Activated CD8-positive, alpha-beta T cell treated with anti-CD3 and anti-CD28 coated beads, Interleukin-2, amount 10 ng/mL, durations not matched to agents 7 days and 5 days (primary cell): ENCODE data around the gene RAI1. TPM values are rescaled to one million over a fixed set of nuclear protein-coding genes. Genes with fewer than 3 reads are reported as not detected.
A peak's percentile ranks its signal among the peaks of the same experiment; 100 is the strongest.

Experiments
- ATAC-seq: fragments of 150-1000 bp; cut with Tn5 transposase; one replicate; pipeline ENCODE4 v1.10.0; 2021; ENCODE audit warnings: moderate library complexity
- CTCF ChIA-PET: fragments of 350-600 bp; sonication (Branson Sonifier 250); formaldehyde crosslinking; loops from one replicate; lab custom pipeline; 2021; ENCODE audit warnings: antibody characterized with exemption; lab: Charles Lee
- POLR2A ChIA-PET: fragments of 350-600 bp; sonication (Branson Sonifier 250); formaldehyde crosslinking; loops from one replicate; lab custom pipeline; 2021; ENCODE audit warnings: antibody characterized with exemption; lab: Charles Lee
- DNase-seq: peaks from one replicate; pipeline ENCODE4 v3.0.0-alpha.2; 2020
- H3K27ac Mint-ChIP-seq: one replicate; pipeline ENCODE4 v1.8.0; 2021; ENCODE audit warnings: mild to moderate bottlenecking, mixed read lengths
- H3K27me3 Mint-ChIP-seq: one replicate; pipeline ENCODE4 v1.8.0; 2021; ENCODE audit warnings: low read depth, mixed read lengths
- H3K36me3 Mint-ChIP-seq: one replicate; pipeline ENCODE4 v1.8.0; 2021; ENCODE audit warnings: low read depth, mixed read lengths
- H3K4me1 Mint-ChIP-seq: one replicate; pipeline ENCODE4 v1.8.0; 2021; ENCODE audit warnings: low read depth, mixed read lengths
- H3K4me3 Mint-ChIP-seq: one replicate; pipeline ENCODE4 v1.8.0; 2021; ENCODE audit warnings: mild to moderate bottlenecking, mixed read lengths
- H3K9me3 Mint-ChIP-seq: one replicate; pipeline ENCODE4 v1.8.0; 2022; ENCODE audit warnings: mixed read lengths; ENCODE audit not compliant: insufficient read depth
- total RNA-seq, 2 experiments: library from RNA; stranded (reverse); gene quantifications; one replicate each; pipeline ENCODE4 v1.2.3, GENCODE V29; 2021

RAI1 gene
- total RNA-seq, 2 experiments from 2014 or later: 24.4 to 24.6 TPM

DNA sequence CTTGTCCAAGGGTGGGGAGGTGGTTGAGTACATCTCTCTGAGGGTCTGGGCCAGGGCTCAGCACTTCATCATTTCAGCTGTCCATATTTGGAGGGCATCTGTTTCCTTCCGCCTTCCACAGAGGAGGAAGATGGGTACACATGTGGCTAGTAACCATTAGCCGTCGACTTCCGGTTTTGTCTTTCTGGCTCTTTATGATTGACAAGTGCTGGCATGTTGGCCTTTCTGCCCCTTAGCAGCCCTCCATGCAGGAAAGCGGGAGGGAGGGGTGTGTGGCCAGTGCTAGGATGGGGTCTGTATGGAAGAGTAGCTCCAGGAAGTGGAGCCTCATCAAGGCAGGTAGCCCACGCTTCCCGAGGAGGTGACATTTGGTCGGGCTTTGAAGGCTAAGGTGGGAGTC, 69.6 kb downstream of the RAI1 start:
- Mint-ChIP-seq H3K27me3 (no peaks in the 10 kb centered on the region), H3K9me3 (no peaks in the 10 kb centered on the region), H3K36me3 (peaks cover 2% of the 10 kb centered on the region), H3K27ac (peak overlapping the region; percentile 95), H3K4me1 (peaks cover 81% of the 10 kb centered on the region), H3K4me3 (peak overlapping the region; percentile 96)
- peak; percentile 29 for ATAC-seq
- DNase-seq: peak; percentile 85
- ChIA-PET CTCF (interaction anchor here (0.9 to 2.4 kb wide), 4 partner anchors 11 to 168 kb away, joined by 3 to 6 read pairs (median 4); no protein-coding TSS in a partner anchor), POLR2A (interaction anchor here (0.6 to 2.3 kb wide), 8 partner anchors 9 to 99 kb away, joined by 3 to 12 read pairs (median 4); partner anchors contain the start of gene SREBF1)

DNA sequence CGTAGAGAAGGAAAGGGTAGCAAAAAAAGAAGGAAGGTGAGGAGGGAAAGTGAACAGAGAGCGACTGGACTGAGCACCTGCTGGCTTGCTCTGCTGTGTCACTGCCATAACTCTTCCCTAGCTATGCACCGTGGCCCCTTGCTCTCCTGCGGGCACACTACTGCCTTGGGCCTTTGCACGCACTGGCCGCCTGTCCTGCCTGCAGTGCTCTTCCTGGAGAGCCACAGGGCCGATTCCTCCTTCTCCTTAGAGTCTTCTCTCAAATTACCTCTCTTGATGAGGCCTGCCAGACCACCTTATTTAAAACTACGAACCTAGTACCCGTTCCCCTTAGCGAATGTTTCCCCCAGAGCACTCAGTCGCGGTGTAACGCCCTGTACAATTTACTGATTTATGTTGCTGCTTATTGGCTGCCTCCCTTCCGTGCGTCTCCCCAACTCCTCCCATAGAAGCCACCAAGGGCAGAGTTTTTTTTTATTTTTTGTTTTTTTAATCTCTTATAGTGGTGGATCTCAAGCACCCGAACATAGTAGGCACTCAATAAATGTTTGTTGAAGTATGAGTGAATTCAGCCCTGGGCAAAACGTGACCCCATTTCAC, 70.3 kb downstream of the RAI1 start:
- POLR2A ChIA-PET: interaction anchor here (0.6 to 2.3 kb wide), 7 partner anchors 10 to 98 kb away, joined by 3 to 12 read pairs (median 4); partner anchors contain the start of gene SREBF1
- H3K4me3 Mint-ChIP-seq: peak overlapping the region; percentile 96
- no peaks in the 10 kb centered on the region for H3K27me3 Mint-ChIP-seq
- CTCF ChIA-PET: interaction anchor here (0.9 to 1.4 kb wide), 3 partner anchors 12 to 168 kb away, joined by 3 to 4 read pairs (median 3); no protein-coding TSS in a partner anchor
- H3K27ac Mint-ChIP-seq: peak overlapping the region; percentile 95
- ATAC-seq (peak; percentile 41), DNase-seq (peak; percentile 69)
- H3K4me1 Mint-ChIP-seq: peaks cover 87% of the 10 kb centered on the region
- peaks cover 2% of the 10 kb centered on the region for H3K36me3 Mint-ChIP-seq
- H3K9me3 Mint-ChIP-seq: no peaks in the 10 kb centered on the region

DNA sequence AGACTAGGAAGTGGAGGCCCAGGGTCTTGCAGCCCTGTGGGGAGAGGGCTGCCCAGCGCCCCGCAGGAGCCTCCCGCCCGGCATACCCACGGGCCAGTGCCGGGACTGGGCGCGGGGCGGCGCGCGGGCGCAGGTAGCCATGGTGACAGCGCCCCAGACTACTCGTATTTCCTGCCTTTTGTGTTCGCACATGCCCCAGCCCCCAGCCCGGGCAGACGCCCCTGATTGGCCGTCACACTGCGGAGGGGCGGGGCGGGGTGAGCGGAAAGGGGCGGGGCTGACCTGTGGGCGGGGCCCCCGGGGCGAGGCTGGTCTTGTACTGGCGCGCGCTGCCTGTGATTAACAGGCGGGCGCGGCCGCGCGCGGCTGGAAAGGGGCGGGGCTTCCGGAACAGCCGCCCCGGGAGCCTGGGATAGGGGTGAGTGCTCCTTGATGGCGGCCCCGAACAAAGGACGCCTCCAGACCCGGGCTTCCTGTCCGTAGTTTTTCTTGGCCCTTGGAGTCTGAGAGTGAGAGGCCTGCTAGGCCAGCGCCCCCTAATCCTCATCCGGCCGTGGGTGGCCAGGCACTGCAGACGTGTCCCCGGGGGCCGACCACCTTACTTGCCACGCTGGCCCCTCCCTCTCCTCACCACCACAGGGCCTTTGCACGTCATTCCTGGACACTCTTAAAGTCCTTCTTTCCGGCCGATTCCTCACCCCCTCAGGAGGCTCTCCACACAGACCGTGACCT, 71.0 kb downstream of the RAI1 start:
- peak overlapping the region; percentile 96 for H3K27ac Mint-ChIP-seq
- ATAC-seq (peak; percentile 88), DNase-seq (peak; percentile 97)
- peaks cover 89% of the 10 kb centered on the region for H3K4me1 Mint-ChIP-seq
- no peaks in the 10 kb centered on the region for H3K9me3 Mint-ChIP-seq
- POLR2A ChIA-PET: no interaction called here
- peak overlapping the region; percentile 96 for H3K4me3 Mint-ChIP-seq
- no peaks in the 10 kb centered on the region for H3K27me3 Mint-ChIP-seq
- H3K36me3 Mint-ChIP-seq: peaks cover 2% of the 10 kb centered on the region
- CTCF ChIA-PET: interaction anchor here (0.9 kb wide), 1 partner anchor 13 kb away, joined by 3 read pairs; no protein-coding TSS in a partner anchor

DNA sequence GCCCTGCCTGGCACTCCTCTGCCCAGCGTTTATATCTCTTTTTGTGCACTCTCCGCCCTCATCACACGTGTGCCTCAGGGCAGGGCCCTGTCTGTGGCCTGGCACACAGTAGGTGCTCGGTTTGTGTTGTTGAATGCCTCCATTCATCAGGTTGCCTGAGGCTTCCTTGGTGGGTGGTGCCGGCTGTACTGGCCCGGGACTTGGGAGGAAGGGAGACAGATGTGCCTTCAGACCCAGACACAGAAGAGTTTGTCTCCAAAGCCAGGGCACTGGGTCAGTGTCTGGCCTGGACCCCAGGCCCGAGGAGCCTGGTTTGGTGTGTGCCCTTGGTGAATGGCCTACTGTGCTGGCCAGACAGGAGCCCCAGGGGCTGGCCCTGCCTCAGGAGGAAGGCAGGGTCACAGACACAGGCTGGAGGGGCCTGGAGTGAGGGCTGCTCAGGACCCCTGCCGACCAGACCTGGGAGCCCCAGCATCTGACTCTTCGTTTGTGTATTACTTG, 71.6 kb downstream of the RAI1 start:
- Mint-ChIP-seq H3K27ac (peak overlapping the region; percentile 96), H3K4me3 (peak overlapping the region; percentile 96), H3K27me3 (no peaks in the 10 kb centered on the region), H3K9me3 (no peaks in the 10 kb centered on the region), H3K4me1 (peaks cover 89% of the 10 kb centered on the region), H3K36me3 (peaks cover 2% of the 10 kb centered on the region)
- ChIA-PET POLR2A (no interaction called here), CTCF (no interaction called here)
- ATAC-seq (no peak), DNase-seq (peak; percentile 31)

DNA sequence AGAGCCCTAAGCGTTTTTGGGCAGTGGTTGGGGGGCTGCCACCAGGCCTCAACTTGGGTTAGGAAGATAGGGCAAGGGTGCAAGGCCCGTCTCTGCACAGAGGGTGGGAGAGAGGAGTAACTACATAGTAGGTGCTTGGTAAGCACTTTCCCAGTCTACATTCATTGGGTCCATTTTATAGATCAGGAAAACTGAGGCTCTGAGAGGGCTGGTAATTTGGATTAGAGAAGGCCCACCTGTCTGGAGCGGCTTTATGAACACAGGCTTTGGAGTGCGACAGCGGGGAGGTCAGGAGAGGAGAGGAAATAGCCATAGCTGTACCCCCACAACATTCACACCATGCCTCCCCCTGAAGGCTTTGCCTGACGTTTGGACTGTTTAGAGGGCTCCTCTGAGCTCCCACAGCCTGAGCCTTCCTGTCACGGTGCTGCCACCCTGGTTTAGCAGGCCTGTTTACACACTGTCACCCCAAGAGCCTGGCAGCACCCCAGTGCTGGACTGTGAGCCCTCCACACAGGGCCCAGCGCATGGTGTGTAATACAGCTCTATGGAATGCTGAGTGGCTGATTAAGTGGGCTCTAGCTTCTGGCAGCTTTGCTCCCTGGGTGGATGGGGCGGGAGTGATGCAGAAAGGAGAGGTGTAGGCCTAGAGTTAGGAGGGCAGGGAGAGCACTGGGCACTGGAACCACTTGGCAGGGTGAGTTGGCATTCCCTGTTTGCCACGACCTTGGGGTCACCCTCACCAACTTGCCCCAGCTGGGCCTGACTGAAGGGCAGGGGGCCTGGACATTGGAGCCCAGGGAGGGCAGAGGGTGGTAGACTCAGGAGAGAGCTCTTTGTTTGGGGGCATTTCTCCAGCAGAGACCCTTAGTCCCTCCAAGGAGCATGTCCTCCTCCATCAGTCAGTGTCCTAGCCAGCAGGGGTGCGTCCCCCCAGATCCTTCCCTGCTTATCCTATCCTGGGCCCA, 73.7 kb downstream of the RAI1 start:
- Mint-ChIP-seq H3K36me3 (peaks cover 7% of the 10 kb centered on the region), H3K4me1 (peaks cover 88% of the 10 kb centered on the region), H3K27me3 (no peaks in the 10 kb centered on the region), H3K9me3 (no peaks in the 10 kb centered on the region), H3K4me3 (no peak overlapping the region), H3K27ac (peak overlapping the region; percentile 49)
- no peak for DNase-seq
- ATAC-seq: no peak
- POLR2A ChIA-PET: interaction anchor here (1.2 kb wide), 1 partner anchor 58 kb away, joined by 3 read pairs; no protein-coding TSS in a partner anchor
- CTCF ChIA-PET: interaction anchor here (0.8 kb wide), 1 partner anchor 66 kb away, joined by 3 read pairs; no protein-coding TSS in a partner anchor

DNA sequence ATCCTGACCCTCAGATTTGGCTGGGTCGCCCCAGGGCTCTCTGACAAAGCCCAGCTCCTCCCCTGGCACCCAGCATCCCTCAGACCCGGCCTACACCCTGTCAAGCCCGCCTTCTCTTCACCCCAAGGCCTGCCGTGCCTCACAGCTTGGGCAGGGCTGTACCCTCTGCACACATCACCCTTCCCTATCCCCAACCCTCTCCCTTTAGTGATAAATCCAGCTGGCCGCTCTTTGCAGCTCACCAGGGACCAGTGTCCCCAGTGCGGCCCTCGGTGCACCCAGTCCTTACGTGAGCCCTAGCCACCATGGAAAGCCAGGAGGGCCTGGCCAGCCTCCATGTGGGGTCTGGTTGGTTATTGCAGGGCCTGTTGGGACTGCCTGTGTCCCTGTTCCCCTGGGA, 74.5 kb downstream of the RAI1 start:
- DNase-seq (no peak), ATAC-seq (no peak)
- Mint-ChIP-seq H3K36me3 (peaks cover 7% of the 10 kb centered on the region), H3K4me3 (no peak overlapping the region), H3K27me3 (no peaks in the 10 kb centered on the region), H3K9me3 (no peaks in the 10 kb centered on the region), H3K27ac (peak overlapping the region; percentile 66), H3K4me1 (peaks cover 81% of the 10 kb centered on the region)
- CTCF ChIA-PET: interaction anchor here (0.8 kb wide), 1 partner anchor 65 kb away, joined by 3 read pairs; no protein-coding TSS in a partner anchor
- POLR2A ChIA-PET: no interaction called here

DNA sequence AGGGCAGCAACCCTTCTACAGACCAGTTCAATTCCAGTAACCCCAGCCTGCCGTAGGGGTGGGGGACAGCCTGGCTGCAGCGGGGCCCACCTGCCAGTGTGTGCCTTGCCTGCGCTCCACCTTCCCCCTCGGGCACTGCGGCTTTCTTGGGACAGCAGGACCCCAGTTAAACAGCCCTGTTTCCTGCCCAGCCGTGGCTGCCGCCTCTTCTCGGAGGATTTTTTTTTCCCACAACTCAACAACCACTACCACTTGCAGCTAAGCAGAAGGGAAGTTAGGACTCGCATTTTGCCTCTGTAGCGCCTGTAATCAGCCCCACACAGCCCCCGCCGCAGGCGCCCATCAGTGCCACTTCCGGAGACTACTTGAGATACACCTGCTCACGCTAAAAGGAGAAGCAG, 76.1 kb downstream of the RAI1 start:
- DNase-seq (peak; percentile 76), ATAC-seq (peak; percentile 71)
- ChIA-PET POLR2A (interaction anchor here (0.7 to 1.3 kb wide), 2 partner anchors 75 to 200 kb away, joined by 3 to 4 read pairs; no protein-coding TSS in a partner anchor), CTCF (interaction anchor here (0.9 to 1.6 kb wide), 5 partner anchors 11 to 97 kb away, joined by 3 to 4 read pairs (median 3); no protein-coding TSS in a partner anchor)
- H3K9me3 Mint-ChIP-seq: no peaks in the 10 kb centered on the region
- peaks cover 7% of the 10 kb centered on the region for H3K36me3 Mint-ChIP-seq
- peak overlapping the region; percentile 61 for H3K4me3 Mint-ChIP-seq
- H3K4me1 Mint-ChIP-seq: peaks cover 68% of the 10 kb centered on the region
- peak overlapping the region; percentile 97 for H3K27ac Mint-ChIP-seq
- no peaks in the 10 kb centered on the region for H3K27me3 Mint-ChIP-seq

DNA sequence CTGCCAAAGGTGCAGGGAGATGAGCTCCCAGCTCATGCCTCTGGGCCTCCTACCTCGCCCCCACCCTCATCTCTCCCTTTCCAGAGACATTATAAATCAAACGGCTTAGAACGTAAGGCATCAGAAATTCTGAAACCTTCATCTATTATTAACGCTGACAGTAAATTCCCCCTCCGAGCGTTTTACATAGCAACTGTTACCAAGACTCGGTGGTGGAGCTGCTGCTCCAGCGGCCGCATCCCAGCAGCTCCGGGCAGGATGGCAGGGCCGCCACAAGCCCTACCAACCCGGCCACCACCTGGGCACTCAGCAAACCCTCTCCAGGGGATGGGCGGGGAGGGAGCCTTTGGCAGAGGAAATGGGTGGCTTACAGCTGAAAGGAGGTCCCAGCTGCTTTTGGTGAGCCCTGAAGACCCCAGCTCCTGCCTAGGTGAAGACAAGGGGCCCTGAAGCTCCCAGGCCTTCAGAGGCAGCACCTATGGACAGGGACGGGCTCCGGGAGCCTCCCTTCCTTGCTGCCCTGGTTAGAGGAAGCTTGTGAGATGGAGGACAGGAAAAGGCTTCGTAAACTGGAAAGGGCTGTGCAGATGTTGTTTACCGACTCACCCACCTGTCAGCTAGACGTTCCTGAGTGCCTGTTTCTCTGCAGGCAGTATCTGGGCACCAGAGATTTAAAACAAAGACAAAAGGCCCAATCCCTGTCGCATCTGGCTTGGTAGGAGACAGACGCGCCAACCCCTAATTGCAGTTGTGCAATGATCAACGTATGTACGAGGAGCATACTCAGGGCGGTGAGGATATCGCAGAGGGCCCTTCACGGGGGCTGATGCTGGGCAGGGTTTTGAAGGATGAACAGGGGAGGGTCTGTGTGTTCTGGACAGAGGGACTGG, 76.9 kb downstream of the RAI1 start:
- ATAC-seq (no peak), DNase-seq (no peak)
- POLR2A ChIA-PET: interaction anchor here (0.7 kb wide), 1 partner anchor 80 kb away, joined by 3 read pairs; no protein-coding TSS in a partner anchor
- Mint-ChIP-seq H3K4me3 (peak overlapping the region; percentile 61), H3K27me3 (no peaks in the 10 kb centered on the region), H3K27ac (peak overlapping the region; percentile 97), H3K9me3 (no peaks in the 10 kb centered on the region), H3K4me1 (peaks cover 64% of the 10 kb centered on the region), H3K36me3 (peaks cover 4% of the 10 kb centered on the region)
- CTCF ChIA-PET: interaction anchor here (0.9 to 1.6 kb wide), 4 partner anchors 11 to 97 kb away, joined by 3 to 4 read pairs (median 4); no protein-coding TSS in a partner anchor

DNA sequence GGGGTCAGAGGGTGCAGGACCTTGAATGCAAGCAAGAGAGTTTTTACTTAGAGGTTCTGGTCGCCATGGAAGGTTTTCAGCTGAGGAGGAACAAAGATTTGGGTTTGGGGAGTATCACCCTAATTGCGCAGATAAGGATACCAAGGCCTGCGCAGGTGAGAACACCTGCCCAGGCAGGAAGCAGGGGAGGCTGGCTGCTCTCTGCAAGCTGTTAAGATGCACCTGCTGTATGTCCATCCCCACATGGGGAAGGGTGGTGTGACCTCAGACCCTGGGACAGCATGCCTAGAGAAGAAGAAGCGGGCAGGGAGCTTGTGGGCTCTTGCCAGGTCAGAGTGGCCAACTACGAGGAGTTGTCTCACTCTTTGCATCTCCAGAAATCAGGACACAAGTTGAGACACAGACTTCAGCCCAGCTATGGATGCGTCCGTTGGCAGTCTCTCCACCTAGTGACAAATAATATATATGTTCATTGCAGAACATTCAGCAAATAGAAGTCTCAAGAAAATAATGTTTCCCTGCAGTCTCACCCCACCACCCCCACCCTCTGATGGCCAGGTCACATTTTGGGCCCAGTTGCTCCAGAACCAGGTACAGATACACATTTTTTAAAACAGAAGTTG, 77.8 kb downstream of the RAI1 start:
- no peaks in the 10 kb centered on the region for H3K27me3 Mint-ChIP-seq
- ATAC-seq: no peak
- CTCF ChIA-PET: interaction anchor here (1.4 kb wide), 1 partner anchor 30 kb away, joined by 3 read pairs; no protein-coding TSS in a partner anchor
- no peaks in the 10 kb centered on the region for H3K9me3 Mint-ChIP-seq
- no peak overlapping the region for H3K27ac Mint-ChIP-seq
- POLR2A ChIA-PET: no interaction called here
- peaks cover 64% of the 10 kb centered on the region for H3K4me1 Mint-ChIP-seq
- H3K36me3 Mint-ChIP-seq: peaks cover 4% of the 10 kb centered on the region
- H3K4me3 Mint-ChIP-seq: no peak overlapping the region
- no peak for DNase-seq

DNA sequence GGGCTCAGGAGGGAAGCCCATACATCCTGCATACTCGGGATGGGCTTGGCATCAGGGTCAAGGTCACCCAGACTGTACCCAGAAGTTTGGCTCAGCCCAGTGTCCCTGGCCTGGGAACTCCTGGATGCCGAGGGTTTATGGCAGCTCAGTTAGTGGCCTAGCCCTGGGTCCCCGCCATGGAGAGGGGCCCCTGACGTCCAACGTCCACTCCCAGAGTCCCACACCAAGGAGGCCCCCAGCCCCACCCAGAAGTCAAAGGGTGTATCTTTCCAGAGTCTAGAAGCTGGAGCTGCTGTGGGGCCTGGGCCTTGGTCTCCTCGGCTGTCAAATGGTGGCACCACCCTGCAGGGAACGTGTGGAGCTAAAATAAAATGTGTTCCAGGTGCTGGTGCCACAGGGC, 79.1 kb downstream of the RAI1 start:
- H3K9me3 Mint-ChIP-seq: no peaks in the 10 kb centered on the region
- peaks cover 7% of the 10 kb centered on the region for H3K36me3 Mint-ChIP-seq
- ATAC-seq (no peak), DNase-seq (no peak)
- ChIA-PET POLR2A (no interaction called here), CTCF (no interaction called here)
- H3K4me3 Mint-ChIP-seq: no peak overlapping the region
- H3K27me3 Mint-ChIP-seq: no peaks in the 10 kb centered on the region
- H3K4me1 Mint-ChIP-seq: peaks cover 65% of the 10 kb centered on the region
- H3K27ac Mint-ChIP-seq: no peak overlapping the region
